22Rv1 (cell line): ENCODE results near the gene SLC6A11.
A peak's percentile ranks its signal among the peaks of the same experiment; 100 is the strongest.

Source experiments
- H3K27ac ChIP-seq: fragments of 450-650 bp; 2 replicates; pipeline ENCODE4 v1.5.1; 2017
- CTCF ChIP-seq: fragments of 450-650 bp; IDR thresholded peaks from 2 replicates; pipeline ENCODE4 v1.5.1; 2017; ENCODE audit warnings: mild to moderate bottlenecking
- ZFX ChIP-seq: fragments of 450-650 bp; IDR thresholded peaks from 2 replicates; pipeline ENCODE4 v1.6.1; 2017; ENCODE audit warnings: antibody characterized with exemption, borderline replicate concordance

The SLC6A11 gene

GRCh38 chr3:10930666-10931040 lies 114.6 kb downstream of the SLC6A11 start:
- no peak overlapping the region for H3K27ac ChIP-seq
- TF ChIP-seq ZFX, result no peak
- no peak for TF ChIP-seq CTCF

- no peak overlapping the region for H3K27ac ChIP-seq
- TF ChIP-seq CTCF, result no peak
- no peak for TF ChIP-seq ZFX
These were observed 116.6 kb downstream of the SLC6A11 start for GRCh38 chr3:10932596-10932995.

GRCh38 chr3:10933021-10933420 lies 117.0 kb downstream of the SLC6A11 start:
- no peak overlapping the region for H3K27ac ChIP-seq
- TF ChIP-seq CTCF (no peak), ZFX (no peak)

GRCh38 chr3:10933470-10933804 lies 117.4 kb downstream of the SLC6A11 start:
- TF ChIP-seq CTCF, result no peak
- H3K27ac ChIP-seq, result no peak overlapping the region

GRCh38 chr3:10933805-10934481 lies 117.9 kb downstream of the SLC6A11 start:
- no peak for TF ChIP-seq ZFX
- no peak for TF ChIP-seq CTCF

GRCh38 chr3:10935028-10935427 lies 119.0 kb downstream of the SLC6A11 start:
- no peak for TF ChIP-seq ZFX
- 0 out of 2 replicates have a peak, but pooled peaks have one; percentile 5 for TF ChIP-seq CTCF
- no peak overlapping the region for H3K27ac ChIP-seq

More at GRCh38 chr3:10933805-10934481, 117.9 kb downstream of the SLC6A11 start:
- H3K27ac ChIP-seq, result no peak overlapping the region

- H3K27ac ChIP-seq, result no peak overlapping the region
- no peak for TF ChIP-seq CTCF
- TF ChIP-seq ZFX, result no peak
These were observed 120.0 kb downstream of the SLC6A11 start for GRCh38 chr3:10935846-10936631.
